Memory B cell (primary cell): ENCODE measurements around the gene NRDC.

Experiments used
- ATAC-seq: fragments of 150-1000 bp; cut with Tn5 transposase; 2 replicates; pipeline ENCODE4 v1.10.0; 2021; ENCODE audit warnings: low read depth, mild to moderate bottlenecking, moderate library complexity
- DNase-seq, 2 donors: peaks; one replicate each; pipeline ENCODE4 v3.0.0; 2022; ENCODE audit warnings: low spot score in 2 of 2
- H3K27ac Mint-ChIP-seq: one replicate; pipeline ENCODE4 v1.8.0; 2022; ENCODE audit warnings: mild to moderate bottlenecking, moderate library complexity, mixed read lengths
- H3K27me3 Mint-ChIP-seq: one replicate; pipeline ENCODE4 v1.8.0; 2022; ENCODE audit warnings: mixed read lengths
- H3K36me3 Mint-ChIP-seq: one replicate; pipeline ENCODE4 v1.8.0; 2022; ENCODE audit warnings: mild to moderate bottlenecking, mixed read lengths
- H3K4me1 Mint-ChIP-seq: one replicate; pipeline ENCODE4 v1.8.0; 2022; ENCODE audit warnings: mixed read lengths
- H3K4me3 Mint-ChIP-seq: one replicate; pipeline ENCODE4 v1.8.0; 2022; ENCODE audit warnings: mild to moderate bottlenecking, moderate library complexity, mixed read lengths
- H3K9me3 Mint-ChIP-seq: one replicate; pipeline ENCODE4 v1.8.0; 2022; ENCODE audit warnings: mixed read lengths

Gene NRDC

GRCh38 chr1:51754666-51755065, 123.9 kb downstream of the NRDC start:
- peaks cover 4% of the 10 kb centered on the region for H3K9me3 Mint-ChIP-seq
- H3K4me1 Mint-ChIP-seq, result no peaks in the 10 kb centered on the region
- H3K27me3 Mint-ChIP-seq, result no peaks in the 10 kb centered on the region
- peaks cover 25% of the 10 kb centered on the region for H3K36me3 Mint-ChIP-seq
- no peak overlapping the region for H3K4me3 Mint-ChIP-seq
- ATAC-seq (no peak), DNase-seq (no peak)
- H3K27ac Mint-ChIP-seq, result no peak overlapping the region

- Mint-ChIP-seq H3K27me3 (no peaks in the 10 kb centered on the region), H3K4me3 (no peak overlapping the region), H3K9me3 (peaks cover 4% of the 10 kb centered on the region), H3K4me1 (no peaks in the 10 kb centered on the region), H3K27ac (no peak overlapping the region), H3K36me3 (peaks cover 28% of the 10 kb centered on the region)
- DNase-seq (no peak), ATAC-seq (no peak)
Measured at GRCh38 chr1:51753969-51754368, 124.6 kb downstream of the NRDC start.

GRCh38 chr1:51752073-51752948, 126.2 kb downstream of the NRDC start:
- no peak for ATAC-seq
- peaks cover 30% of the 10 kb centered on the region for H3K36me3 Mint-ChIP-seq
- H3K9me3 Mint-ChIP-seq, result peaks cover 4% of the 10 kb centered on the region
- H3K4me1 Mint-ChIP-seq, result no peaks in the 10 kb centered on the region
- no peaks in the 10 kb centered on the region for H3K27me3 Mint-ChIP-seq
- H3K4me3 Mint-ChIP-seq, result no peak overlapping the region
- no peak overlapping the region for H3K27ac Mint-ChIP-seq
- DNase-seq, result no peak

GRCh38 chr1:51750729-51751128, 127.8 kb downstream of the NRDC start:
- Mint-ChIP-seq H3K27me3 (no peaks in the 10 kb centered on the region), H3K4me3 (no peak overlapping the region), H3K36me3 (peaks cover 28% of the 10 kb centered on the region), H3K27ac (no peak overlapping the region), H3K9me3 (peaks cover 4% of the 10 kb centered on the region), H3K4me1 (no peaks in the 10 kb centered on the region)
- DNase-seq (no peak), ATAC-seq (no peak)

GRCh38 chr1:51750218-51750617, 128.3 kb downstream of the NRDC start:
- peaks cover 4% of the 10 kb centered on the region for H3K9me3 Mint-ChIP-seq
- H3K36me3 Mint-ChIP-seq, result peaks cover 23% of the 10 kb centered on the region
- no peak overlapping the region for H3K4me3 Mint-ChIP-seq
- DNase-seq (no peak), ATAC-seq (no peak)
- no peak overlapping the region for H3K27ac Mint-ChIP-seq
- H3K4me1 Mint-ChIP-seq, result no peaks in the 10 kb centered on the region
- no peaks in the 10 kb centered on the region for H3K27me3 Mint-ChIP-seq

GRCh38 chr1:51749151-51749550, 129.4 kb downstream of the NRDC start:
- Mint-ChIP-seq H3K27ac (no peak overlapping the region), H3K36me3 (peaks cover 21% of the 10 kb centered on the region), H3K9me3 (peaks cover 4% of the 10 kb centered on the region), H3K4me3 (no peak overlapping the region), H3K27me3 (no peaks in the 10 kb centered on the region), H3K4me1 (peaks cover 5% of the 10 kb centered on the region)
- ATAC-seq, result no peak
- no peak for DNase-seq

- Mint-ChIP-seq H3K36me3 (peaks cover 14% of the 10 kb centered on the region), H3K9me3 (no peaks in the 10 kb centered on the region), H3K4me3 (no peak overlapping the region), H3K4me1 (peaks cover 12% of the 10 kb centered on the region), H3K27ac (peak overlapping the region; percentile 21), H3K27me3 (no peaks in the 10 kb centered on the region)
- ATAC-seq (no peak), DNase-seq (no peak)
Measured at GRCh38 chr1:51745304-51745570, 133.3 kb downstream of the NRDC start.

GRCh38 chr1:51744506-51745303, 133.8 kb downstream of the NRDC start:
- no peaks in the 10 kb centered on the region for H3K9me3 Mint-ChIP-seq
- peaks cover 14% of the 10 kb centered on the region for H3K36me3 Mint-ChIP-seq
- peaks cover 15% of the 10 kb centered on the region for H3K4me1 Mint-ChIP-seq
- peak overlapping the region; percentile 36 for H3K27ac Mint-ChIP-seq
- no peak for ATAC-seq
- no peaks in the 10 kb centered on the region for H3K27me3 Mint-ChIP-seq
- DNase-seq, result no peak
- no peak overlapping the region for H3K4me3 Mint-ChIP-seq

- Mint-ChIP-seq H3K9me3 (no peaks in the 10 kb centered on the region), H3K27ac (no peak overlapping the region), H3K36me3 (peaks cover 7% of the 10 kb centered on the region), H3K4me1 (peaks cover 26% of the 10 kb centered on the region), H3K4me3 (no peak overlapping the region), H3K27me3 (no peaks in the 10 kb centered on the region)
- DNase-seq, result no peak
- ATAC-seq, result no peak
Measured at GRCh38 chr1:51741121-51741681, 137.3 kb downstream of the NRDC start.

GRCh38 chr1:51740652-51741051, 137.9 kb downstream of the NRDC start:
- Mint-ChIP-seq H3K27ac (no peak overlapping the region), H3K36me3 (peaks cover 7% of the 10 kb centered on the region), H3K4me1 (peaks cover 28% of the 10 kb centered on the region), H3K27me3 (no peaks in the 10 kb centered on the region), H3K4me3 (no peak overlapping the region), H3K9me3 (no peaks in the 10 kb centered on the region)
- no peak for DNase-seq
- ATAC-seq, result no peak
